ENCODE data around the gene CCL3.

The CCL3 gene

DNA sequence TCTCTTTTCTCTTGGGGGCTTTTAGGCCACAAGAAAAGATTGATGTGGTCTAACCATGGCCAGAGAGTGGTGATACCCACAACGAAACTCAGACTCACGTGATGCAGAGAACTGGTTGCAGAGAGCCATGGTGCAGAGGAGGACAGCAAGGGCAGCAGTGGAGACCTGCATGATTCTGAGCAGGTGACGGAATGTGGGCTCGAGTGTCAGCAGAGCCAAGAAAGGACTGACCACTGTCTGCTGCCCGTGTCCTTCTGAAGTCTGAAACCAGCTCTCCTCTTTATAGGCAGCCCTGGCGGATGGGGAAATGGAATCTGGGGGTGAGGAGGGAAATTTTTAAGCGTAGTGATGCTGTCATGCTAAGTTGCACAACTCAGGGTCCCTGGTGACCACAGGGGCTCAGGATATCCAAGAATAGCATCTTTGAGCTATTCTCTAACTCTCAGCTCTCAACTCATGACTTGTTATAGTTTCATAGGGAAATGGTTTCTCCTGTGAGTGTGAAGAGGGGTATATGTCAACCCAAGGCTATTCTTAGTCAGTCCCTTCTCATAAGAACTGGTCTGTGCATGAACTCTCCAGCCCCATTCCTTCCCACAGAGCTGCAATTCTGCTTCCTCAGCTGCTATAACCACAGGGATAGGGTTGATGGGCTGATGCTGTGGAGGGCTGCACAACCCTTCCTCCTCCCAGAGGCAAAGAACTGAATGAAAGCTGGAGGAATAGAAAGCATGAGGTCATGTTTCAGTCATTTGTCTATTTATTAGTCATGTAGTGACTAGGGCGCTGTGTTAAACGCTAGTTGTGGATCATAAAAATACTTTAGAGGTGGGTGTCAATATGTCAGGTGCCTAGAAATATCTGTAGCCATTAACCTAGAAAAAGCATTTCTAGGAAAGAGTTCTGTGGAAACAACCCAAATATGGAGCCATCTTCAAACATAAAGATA is at the start of gene CCL3:
Gene CCL3, minus strand, starts transcription at position 256 of the 949 bp plus-strand sequence. Its CDS starts 85 bp downstream, at position 171.
- DNase-seq = no peak
- H3K36me3 ChIP-seq (replicated peaks) = no peaks in the 10 kb centered on the region
- in situ Hi-C loops (cut with HindIII; ENCODE audit: low pct_ligation_motif_present, low sequenced_read_pairs) = no loop called here
- TF ChIP-seq, protein P1, sequence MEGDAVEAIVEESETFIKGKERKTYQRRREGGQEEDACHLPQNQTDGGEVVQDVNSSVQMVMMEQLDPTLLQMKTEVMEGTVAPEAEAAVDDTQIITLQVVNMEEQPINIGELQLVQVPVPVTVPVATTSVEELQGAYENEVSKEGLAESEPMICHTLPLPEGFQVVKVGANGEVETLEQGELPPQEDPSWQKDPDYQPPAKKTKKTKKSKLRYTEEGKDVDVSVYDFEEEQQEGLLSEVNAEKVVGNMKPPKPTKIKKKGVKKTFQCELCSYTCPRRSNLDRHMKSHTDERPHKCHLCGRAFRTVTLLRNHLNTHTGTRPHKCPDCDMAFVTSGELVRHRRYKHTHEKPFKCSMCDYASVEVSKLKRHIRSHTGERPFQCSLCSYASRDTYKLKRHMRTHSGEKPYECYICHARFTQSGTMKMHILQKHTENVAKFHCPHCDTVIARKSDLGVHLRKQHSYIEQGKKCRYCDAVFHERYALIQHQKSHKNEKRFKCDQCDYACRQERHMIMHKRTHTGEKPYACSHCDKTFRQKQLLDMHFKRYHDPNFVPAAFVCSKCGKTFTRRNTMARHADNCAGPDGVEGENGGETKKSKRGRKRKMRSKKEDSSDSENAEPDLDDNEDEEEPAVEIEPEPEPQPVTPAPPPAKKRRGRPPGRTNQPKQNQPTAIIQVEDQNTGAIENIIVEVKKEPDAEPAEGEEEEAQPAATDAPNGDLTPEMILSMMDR (IDR thresholded peaks at IDR 0.05; ENCODE audit: low read depth, low read length, missing control alignments) = no peak
- H3K4me3 ChIP-seq (ENCODE audit: low read depth, low read length) = no peak within 1 kb of the TSS
- no peaks in the 10 kb centered on the region for H3K27me3 ChIP-seq (replicated peaks)
- no peak within 1 kb of the TSS for H3K27ac ChIP-seq

DNA sequence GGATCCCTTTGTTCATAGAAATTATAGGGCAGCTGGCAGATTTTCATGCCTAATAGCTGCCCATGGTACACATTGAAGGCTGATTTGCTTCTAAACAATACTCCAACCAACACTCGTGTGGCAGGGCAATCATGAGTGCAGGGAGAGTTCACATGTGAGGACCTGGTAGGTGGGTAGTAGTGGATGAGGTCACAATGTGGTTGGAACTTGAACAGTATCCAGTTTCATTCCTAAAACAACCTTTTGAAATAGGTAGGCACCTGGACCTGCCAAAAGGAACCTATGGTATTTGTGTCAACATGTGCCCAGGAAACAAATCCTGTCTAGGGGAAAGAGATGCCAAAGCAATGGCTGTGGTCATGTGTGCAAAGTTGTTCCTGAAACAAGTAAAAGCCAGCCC is 46.5 kb upstream of the CCL3 start:
- in situ Hi-C loops (cut with HindIII; ENCODE audit: low pct_ligation_motif_present, low sequenced_read_pairs) = no loop called here
- TF ChIP-seq, protein P1 (IDR thresholded peaks at IDR 0.05; ENCODE audit: low read depth, low read length, missing control alignments) = no peak
- H3K4me3 ChIP-seq (ENCODE audit: low read depth, low read length) = no peak overlapping the region
- no peak overlapping the region for H3K27ac ChIP-seq
- no peaks in the 10 kb centered on the region for H3K27me3 ChIP-seq (replicated peaks)
- DNase-seq = no peak
- no peaks in the 10 kb centered on the region for H3K36me3 ChIP-seq (replicated peaks)

GRCh38 chr17:36136036-36136435 is 46.1 kb upstream of the CCL3 start:
- in situ Hi-C loops (cut with HindIII; ENCODE audit: low pct_ligation_motif_present, low sequenced_read_pairs) = no loop called here
- Histone ChIP-seq H3K4me3 (ENCODE audit: low read depth, low read length) (no peak overlapping the region), H3K36me3 (replicated peaks) (no peaks in the 10 kb centered on the region)

DNA sequence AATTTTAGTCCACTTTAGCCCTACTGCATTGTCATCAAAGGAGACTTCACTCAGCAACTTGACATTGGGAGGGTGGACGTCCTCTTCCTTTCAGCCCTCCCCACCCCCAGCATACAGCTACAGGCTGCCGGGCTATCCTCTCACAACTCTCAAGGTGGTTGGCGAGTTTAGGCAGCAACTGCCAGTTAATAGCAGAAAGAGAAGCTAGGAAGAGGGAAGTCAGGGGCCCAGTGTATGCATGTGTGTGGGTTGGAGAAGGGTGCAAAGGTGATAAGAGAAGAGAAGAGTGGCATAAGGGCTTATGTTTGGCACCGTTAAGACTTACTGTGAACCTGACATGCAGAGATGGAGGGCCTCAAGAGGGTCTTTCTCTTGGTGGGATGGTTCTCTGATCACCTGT is 45.5 kb upstream of the CCL3 start:
- in situ Hi-C loops (cut with HindIII; ENCODE audit: low pct_ligation_motif_present, low sequenced_read_pairs) = no loop called here
- H3K4me3 ChIP-seq (ENCODE audit: low read depth, low read length) = no peak overlapping the region
- H3K36me3 ChIP-seq (replicated peaks) = no peaks in the 10 kb centered on the region
- DNase-seq = no peak
- H3K27ac ChIP-seq = no peak overlapping the region
- no peaks in the 10 kb centered on the region for H3K27me3 ChIP-seq (replicated peaks)
- TF ChIP-seq, protein P1 (IDR thresholded peaks at IDR 0.05; ENCODE audit: low read depth, low read length, missing control alignments) = no peak

More at GRCh38 chr17:36136036-36136435, 46.1 kb upstream of the CCL3 start:
- Histone ChIP-seq H3K27me3 (replicated peaks) (no peaks in the 10 kb centered on the region), H3K27ac (no peak overlapping the region)
- TF ChIP-seq, protein P1 (IDR thresholded peaks at IDR 0.05; ENCODE audit: low read depth, low read length, missing control alignments) = no peak
- DNase-seq = no peak

DNA sequence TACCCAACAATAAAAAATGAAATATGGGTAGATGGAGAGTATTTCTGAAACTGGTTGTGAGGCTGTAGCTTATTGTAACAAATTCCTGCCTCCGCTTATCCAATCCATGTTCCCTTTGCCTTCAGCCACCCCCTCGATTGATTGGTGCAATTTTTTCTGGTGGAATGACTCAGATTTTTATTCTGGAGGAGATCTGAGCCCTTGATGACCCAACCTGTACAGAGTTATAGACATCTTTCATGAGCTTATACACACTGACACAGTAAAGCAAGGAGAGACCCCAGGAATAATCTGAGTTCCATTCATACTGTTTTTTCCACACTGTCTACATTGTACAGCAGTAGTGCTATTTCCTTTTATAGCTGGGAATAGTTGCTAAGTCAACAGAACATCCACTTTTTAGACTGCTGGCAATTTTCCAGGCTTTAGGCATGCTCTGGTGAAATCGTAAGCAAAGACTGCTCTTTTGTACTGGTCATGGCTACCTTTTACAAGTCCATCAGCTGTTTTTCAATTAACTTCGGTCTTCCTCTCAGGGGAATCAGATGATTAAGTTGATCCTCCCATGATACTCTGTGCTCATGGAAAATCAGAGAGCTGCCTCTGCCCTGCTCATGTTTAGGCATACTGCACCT is 43.8 kb upstream of the CCL3 start:
- no peak for DNase-seq
- H3K36me3 ChIP-seq (replicated peaks) = no peaks in the 10 kb centered on the region
- TF ChIP-seq, protein P1 (IDR thresholded peaks at IDR 0.05; ENCODE audit: low read depth, low read length, missing control alignments) = no peak
- no peak overlapping the region for H3K4me3 ChIP-seq (ENCODE audit: low read depth, low read length)
- no peak overlapping the region for H3K27ac ChIP-seq
- in situ Hi-C loops (cut with HindIII; ENCODE audit: low pct_ligation_motif_present, low sequenced_read_pairs) = no loop called here
- no peaks in the 10 kb centered on the region for H3K27me3 ChIP-seq (replicated peaks)
